Lung (tissue), 12 donors: ENCODE measurements around the gene ROCK1. TPM values are rescaled to one million over a fixed set of nuclear protein-coding genes. Genes with fewer than 3 reads are reported as not detected.

Experiments
- ATAC-seq: fragments of 200-7000 bp; cut with Tn5 transposase; one replicate; pipeline ENCODE4 v1.9.1; 2020; ENCODE audit warnings: moderate number of reproducible peaks; ENCODE audit not compliant: insufficient read depth, low FRiP score
- DNase-seq, 3 donors: peaks; one replicate each; pipeline ENCODE4 v3.0.0-alpha.2; 2013 to 2017
- H3K27ac ChIP-seq, 2 donors: one replicate each; pipeline ENCODE4 v1.5.1; 2013; ENCODE audit warnings: mild to moderate bottlenecking in 2 of 2, moderate library complexity in 2 of 2, control low read depth in 1 of 2, inconsistent platforms in 1 of 2, low read depth in 1 of 2, low read length in 1 of 2
- H3K27me3 ChIP-seq, 3 donors: one replicate each; pipeline ENCODE4 v1.5.1; 2013; ENCODE audit warnings: low read length in 2 of 3; ENCODE audit not compliant: control insufficient read depth in 3 of 3, insufficient read depth in 3 of 3
- H3K36me3 ChIP-seq, 4 donors: one replicate each; pipeline ENCODE4 v1.5.1; 2013; ENCODE audit warnings: low read length in 4 of 4, mild to moderate bottlenecking in 1 of 4, moderate library complexity in 1 of 4; ENCODE audit not compliant: control insufficient read depth in 4 of 4, insufficient read depth in 4 of 4
- H3K4me1 ChIP-seq, 5 donors: one replicate each; pipeline ENCODE4 v1.5.1; 2013; ENCODE audit warnings: low read length in 5 of 5, mild to moderate bottlenecking in 2 of 5, moderate library complexity in 1 of 5; ENCODE audit not compliant: control insufficient read depth in 5 of 5, insufficient read depth in 5 of 5
- H3K4me3 ChIP-seq: one replicate; pipeline ENCODE4 v1.5.1; 2013; ENCODE audit warnings: mild to moderate bottlenecking, control low read depth, moderate library complexity
- H3K9ac ChIP-seq, 2 donors: one replicate each; pipeline ENCODE4 v1.5.1; 2013; ENCODE audit warnings: low read length in 2 of 2, control low read depth in 1 of 2; ENCODE audit not compliant: insufficient read depth in 1 of 2
- H3K9me3 ChIP-seq, 4 donors: one replicate each; pipeline ENCODE4 v1.5.1; 2013; ENCODE audit warnings: low read length in 3 of 4, mild to moderate bottlenecking in 1 of 4, moderate library complexity in 1 of 4; ENCODE audit not compliant: control insufficient read depth in 4 of 4, insufficient read depth in 3 of 4
- WGBS, 2 donors: extraction: QIAGEN DNeasy Blood & Tissue Kit; methylation state at CpG; one replicate each; pipeline ENCODE4 v1.1.7; 2013; 5-methylcytosine and 5-hydroxymethylcytosine counted together
- polyA plus RNA-seq, 2 donors: library from polyadenylated mRNA; stranded (reverse); fragments of 200-250 nt; gene quantifications; one replicate each; pipeline ENCODE4 v1.2.1, GENCODE V29; 2013
- total RNA-seq, 2 donors: library from RNA; depleted of rRNA in 1 of 2; stranded (reverse); fragments of >200 nt in 1 of 2; gene quantifications; one replicate each; pipeline ENCODE4 v1.2.1, GENCODE V29; 2014 to 2021
- TF ChIP-seq, protein P1 (sequence below): IDR thresholded peaks from 2 replicates; pipeline ENCODE4 v1.5.1; 2012; ENCODE audit warnings: mild to moderate bottlenecking; ENCODE audit errors: control extremely low read depth, extremely low read depth
- donor health status: control.
- donor health status: control.
- donor health status: Bipolar disorder and iron deficiency.
- donor health status: healthy.
- donor health status: DM: yes; HTN: yes; CAD: no.

ROCK1 gene
- total and polyA plus RNA-seq, 4 donors: 13.4 to 115 (median 35.9) TPM

DNA sequence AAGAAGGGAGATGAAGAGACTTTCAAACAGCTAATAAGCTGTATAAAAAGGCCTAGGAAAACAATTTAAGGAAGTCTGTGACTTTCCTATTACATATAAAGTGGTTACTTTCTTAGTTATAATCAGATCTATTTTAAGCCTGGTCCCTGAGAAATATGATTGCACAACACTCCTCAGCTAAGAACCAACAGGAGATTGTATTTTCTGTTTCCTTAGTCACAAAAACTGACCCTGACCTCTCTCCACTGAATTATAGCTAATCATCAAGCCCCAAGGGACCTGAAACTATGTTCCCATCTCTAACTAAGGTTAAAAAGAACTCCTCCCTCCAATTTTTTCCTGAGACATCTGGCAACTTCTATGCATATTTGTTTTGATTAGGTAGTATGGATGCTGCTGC is 106.9 kb downstream of the ROCK1 start:
- H3K4me1 ChIP-seq: peaks cover 0 to 4% (median 0%) of the 10 kb centered on the region in 5 donors
- H3K9me3 ChIP-seq: no peaks in the 10 kb centered on the region
- no peak overlapping the region for H3K4me3 ChIP-seq
- H3K9ac ChIP-seq: peak overlapping the region in 1 of 2 donors; percentile 13
- TF ChIP-seq, protein P1, sequence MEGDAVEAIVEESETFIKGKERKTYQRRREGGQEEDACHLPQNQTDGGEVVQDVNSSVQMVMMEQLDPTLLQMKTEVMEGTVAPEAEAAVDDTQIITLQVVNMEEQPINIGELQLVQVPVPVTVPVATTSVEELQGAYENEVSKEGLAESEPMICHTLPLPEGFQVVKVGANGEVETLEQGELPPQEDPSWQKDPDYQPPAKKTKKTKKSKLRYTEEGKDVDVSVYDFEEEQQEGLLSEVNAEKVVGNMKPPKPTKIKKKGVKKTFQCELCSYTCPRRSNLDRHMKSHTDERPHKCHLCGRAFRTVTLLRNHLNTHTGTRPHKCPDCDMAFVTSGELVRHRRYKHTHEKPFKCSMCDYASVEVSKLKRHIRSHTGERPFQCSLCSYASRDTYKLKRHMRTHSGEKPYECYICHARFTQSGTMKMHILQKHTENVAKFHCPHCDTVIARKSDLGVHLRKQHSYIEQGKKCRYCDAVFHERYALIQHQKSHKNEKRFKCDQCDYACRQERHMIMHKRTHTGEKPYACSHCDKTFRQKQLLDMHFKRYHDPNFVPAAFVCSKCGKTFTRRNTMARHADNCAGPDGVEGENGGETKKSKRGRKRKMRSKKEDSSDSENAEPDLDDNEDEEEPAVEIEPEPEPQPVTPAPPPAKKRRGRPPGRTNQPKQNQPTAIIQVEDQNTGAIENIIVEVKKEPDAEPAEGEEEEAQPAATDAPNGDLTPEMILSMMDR: no peak
- H3K36me3 ChIP-seq: peaks cover 5 to 32% (median 12%) of the 10 kb centered on the region in 4 donors
- DNase-seq (peak in 2 of 3 donors; percentile 25 to 62), ATAC-seq (peak; percentile 72)
- no peaks in the 10 kb centered on the region for H3K27me3 ChIP-seq
- no peak overlapping the region for H3K27ac ChIP-seq

DNA sequence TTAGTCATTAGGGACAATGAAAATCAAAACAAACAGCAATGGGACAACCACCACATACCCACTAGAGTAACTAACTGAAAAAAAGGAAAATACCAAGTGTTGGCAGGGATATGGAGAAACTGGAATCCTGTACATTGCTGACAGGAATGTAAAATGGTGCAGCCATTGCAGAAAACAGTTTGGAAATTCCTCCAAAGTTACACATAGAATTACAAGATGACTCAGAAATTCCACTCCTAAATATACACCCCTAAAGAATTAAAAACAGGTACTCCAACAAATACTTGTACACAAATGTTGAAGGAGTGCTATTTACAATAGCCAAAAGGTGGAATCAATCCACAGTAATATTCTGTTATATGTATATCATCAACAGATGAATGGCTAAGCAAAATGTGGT is 110.9 kb downstream of the ROCK1 start:
- TF ChIP-seq, protein P1: no peak
- ATAC-seq: no peak
- Histone ChIP-seq H3K27ac (no peak overlapping the region), H3K4me3 (no peak overlapping the region), H3K9ac (no peak overlapping the region), H3K36me3 (peaks cover 3 to 17% (median 9%) of the 10 kb centered on the region in 4 donors), H3K4me1 (peaks cover 0 to 4% (median 0%) of the 10 kb centered on the region in 5 donors), H3K27me3 (no peaks in the 10 kb centered on the region), H3K9me3 (no peaks in the 10 kb centered on the region)
- DNase-seq: no peak

DNA sequence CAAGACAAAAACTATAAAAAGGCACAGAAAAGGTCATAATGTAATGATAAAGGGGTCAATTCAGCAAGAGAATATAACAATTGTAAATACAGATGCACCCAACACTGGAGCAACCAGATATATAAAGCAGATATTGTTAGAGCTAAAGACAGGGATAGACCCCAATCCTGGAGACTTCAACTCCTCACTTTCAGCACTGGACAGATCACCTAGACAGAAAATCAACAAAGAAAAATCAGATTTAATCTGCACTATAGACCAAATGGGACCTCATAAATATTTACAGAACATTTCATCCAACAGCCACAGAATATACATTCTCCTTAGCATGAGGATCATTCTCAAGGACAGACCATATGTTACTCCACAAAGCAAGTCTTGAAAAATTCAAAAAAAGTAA is 114.2 kb downstream of the ROCK1 start:
- Histone ChIP-seq H3K4me3 (no peak overlapping the region), H3K9ac (no peak overlapping the region), H3K36me3 (peaks cover 0 to 10% (median 4%) of the 10 kb centered on the region in 4 donors), H3K4me1 (no peaks in the 10 kb centered on the region), H3K27ac (no peak overlapping the region), H3K9me3 (no peaks in the 10 kb centered on the region), H3K27me3 (no peaks in the 10 kb centered on the region)
- DNase-seq (no peak), ATAC-seq (no peak)
- TF ChIP-seq, protein P1: no peak

DNA sequence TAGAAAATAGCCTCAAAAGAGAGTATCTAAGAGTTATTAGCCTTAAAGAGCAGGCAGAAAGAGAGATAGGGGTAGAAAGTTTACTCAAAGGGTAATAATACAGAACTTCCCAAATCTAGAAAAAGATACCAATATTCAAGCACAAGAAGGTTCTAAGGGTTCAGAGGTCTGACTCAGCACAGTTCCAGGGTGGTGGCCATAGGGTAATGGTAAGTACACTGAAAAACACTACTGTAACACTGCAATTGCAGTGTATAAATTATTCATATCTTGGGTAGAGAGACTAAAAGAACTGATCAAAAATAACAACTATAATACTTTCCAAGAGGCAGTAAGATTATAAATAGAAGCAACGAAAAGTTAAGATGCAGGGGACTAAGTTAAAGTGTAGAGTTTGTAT is 115.2 kb downstream of the ROCK1 start:
- Histone ChIP-seq H3K9ac (no peak overlapping the region), H3K27ac (no peak overlapping the region), H3K36me3 (peaks cover 0 to 11% (median 5%) of the 10 kb centered on the region in 4 donors), H3K4me3 (no peak overlapping the region), H3K4me1 (no peaks in the 10 kb centered on the region), H3K9me3 (no peaks in the 10 kb centered on the region), H3K27me3 (no peaks in the 10 kb centered on the region)
- no peak for ATAC-seq
- TF ChIP-seq, protein P1: no peak
- 95% methylated on average over 1 of the region's 1 CpG for WGBS, 2 donors
- DNase-seq: no peak
